Measurements from ENCODE around the gene IAH1. TPM values are rescaled to one million over a fixed set of nuclear protein-coding genes. Genes with fewer than 3 reads are reported as not detected.

IAH1 gene
- total RNA-seq, 2 donors from 2014 or later: 48.1 to 61.3 TPM

DNA sequence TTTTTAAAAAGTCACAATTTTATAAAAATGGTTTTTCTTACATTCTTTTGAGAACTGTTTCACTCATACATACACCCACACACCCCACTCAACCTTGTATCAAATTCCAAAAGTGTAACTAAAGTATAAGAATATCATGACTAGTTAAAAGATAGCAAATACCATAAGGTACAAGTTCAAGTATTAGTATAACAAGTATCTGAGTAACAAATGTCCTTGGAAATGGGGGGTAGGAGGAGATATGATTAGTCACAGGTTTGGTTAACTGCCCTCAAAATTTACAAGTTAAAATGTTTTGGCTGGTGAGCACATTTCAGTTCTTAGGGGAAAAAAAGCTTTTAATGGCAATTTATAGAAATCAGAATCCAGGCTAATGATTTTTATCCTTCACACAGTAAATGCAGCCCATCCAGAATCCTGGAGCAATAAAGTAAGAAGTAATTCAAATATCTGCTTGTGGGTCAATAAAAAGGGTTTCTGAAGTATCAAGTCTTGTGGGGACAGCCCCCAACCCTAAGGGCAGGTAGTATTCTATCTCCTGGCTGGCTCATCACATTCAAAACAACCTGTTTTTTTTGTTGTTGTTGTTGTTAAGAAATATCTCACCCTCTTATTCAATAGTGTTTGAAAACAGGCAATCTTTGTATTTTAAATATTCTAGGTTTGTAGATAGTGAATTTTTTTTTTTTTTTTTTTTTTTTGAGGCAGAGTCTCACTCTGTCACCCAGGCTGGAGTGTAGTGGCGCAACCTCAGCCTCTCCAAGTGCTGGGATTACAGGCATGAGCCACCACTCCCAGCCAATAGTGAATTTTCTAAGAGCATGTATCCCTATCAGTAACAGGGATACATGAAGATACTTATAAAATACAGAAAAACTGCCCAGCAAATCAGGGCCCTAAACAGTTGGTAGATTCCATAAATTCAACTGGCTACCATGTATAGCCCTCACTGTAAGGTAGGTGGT is 14.5 kb downstream of the IAH1 start:
- no peaks in the 10 kb centered on the region for H3K9me3 ChIP-seq
- intact Hi-C loops (cut with DNase I): no loop called here
- no peaks in the 10 kb centered on the region for H3K4me1 ChIP-seq (replicated peaks)
- peaks cover 8 to 12% of the 10 kb centered on the region in 2 donors for H3K36me3 ChIP-seq
- H3K4me3 ChIP-seq: no peak overlapping the region
- H3K27ac ChIP-seq: no peak overlapping the region
- no peaks in the 10 kb centered on the region for H3K27me3 ChIP-seq (replicated peaks; ENCODE audit: insufficient read depth)
- TF ChIP-seq POLR2AphosphoS5 (IDR thresholded peaks at IDR 0.05) (no peak), POLR2A (IDR thresholded peaks at IDR 0.05) (no peak)
- TF ChIP-seq, protein P1, sequence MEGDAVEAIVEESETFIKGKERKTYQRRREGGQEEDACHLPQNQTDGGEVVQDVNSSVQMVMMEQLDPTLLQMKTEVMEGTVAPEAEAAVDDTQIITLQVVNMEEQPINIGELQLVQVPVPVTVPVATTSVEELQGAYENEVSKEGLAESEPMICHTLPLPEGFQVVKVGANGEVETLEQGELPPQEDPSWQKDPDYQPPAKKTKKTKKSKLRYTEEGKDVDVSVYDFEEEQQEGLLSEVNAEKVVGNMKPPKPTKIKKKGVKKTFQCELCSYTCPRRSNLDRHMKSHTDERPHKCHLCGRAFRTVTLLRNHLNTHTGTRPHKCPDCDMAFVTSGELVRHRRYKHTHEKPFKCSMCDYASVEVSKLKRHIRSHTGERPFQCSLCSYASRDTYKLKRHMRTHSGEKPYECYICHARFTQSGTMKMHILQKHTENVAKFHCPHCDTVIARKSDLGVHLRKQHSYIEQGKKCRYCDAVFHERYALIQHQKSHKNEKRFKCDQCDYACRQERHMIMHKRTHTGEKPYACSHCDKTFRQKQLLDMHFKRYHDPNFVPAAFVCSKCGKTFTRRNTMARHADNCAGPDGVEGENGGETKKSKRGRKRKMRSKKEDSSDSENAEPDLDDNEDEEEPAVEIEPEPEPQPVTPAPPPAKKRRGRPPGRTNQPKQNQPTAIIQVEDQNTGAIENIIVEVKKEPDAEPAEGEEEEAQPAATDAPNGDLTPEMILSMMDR (IDR thresholded peaks at IDR 0.05): no peak
- WGBS: 100% methylated on average over 1 of the region's 1 CpG
- DNase-seq (ENCODE audit: low spot score): no peak

DNA sequence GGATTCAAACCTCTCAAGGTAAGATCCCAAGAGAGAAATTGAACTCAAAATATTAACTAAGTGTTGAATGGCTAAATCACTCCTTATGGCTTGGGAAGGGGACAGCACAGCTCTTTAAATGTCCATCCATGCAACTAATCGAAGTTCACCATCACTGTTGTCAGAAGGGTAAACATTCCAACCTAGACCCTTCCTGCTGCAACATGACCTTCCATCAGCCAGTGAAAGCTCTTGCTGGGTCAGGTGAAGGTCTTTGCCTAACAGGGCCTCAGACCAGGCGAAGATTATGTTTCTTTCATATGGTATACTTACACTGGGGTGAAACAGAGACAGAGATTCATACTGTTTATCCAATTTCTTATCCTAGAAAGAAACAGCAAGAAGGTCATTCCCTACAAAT is 16.4 kb downstream of the IAH1 start:
- WGBS: 78% methylated on average over 2 of the region's 2 CpGs
- H3K27ac ChIP-seq: no peak overlapping the region
- H3K36me3 ChIP-seq: peaks cover 8 to 17% of the 10 kb centered on the region in 2 donors
- H3K9me3 ChIP-seq: no peaks in the 10 kb centered on the region
- H3K27me3 ChIP-seq (replicated peaks; ENCODE audit: insufficient read depth): no peaks in the 10 kb centered on the region
- no peak overlapping the region for H3K4me3 ChIP-seq
- TF ChIP-seq POLR2A (IDR thresholded peaks at IDR 0.05): no peak
- no peak for TF ChIP-seq POLR2AphosphoS5 (IDR thresholded peaks at IDR 0.05)
- H3K4me1 ChIP-seq (replicated peaks): no peaks in the 10 kb centered on the region
- intact Hi-C loops (cut with DNase I): no loop called here
- DNase-seq (ENCODE audit: low spot score): no peak

GRCh38 chr2:9492927-9493326 is 18.6 kb downstream of the IAH1 start:
- Histone ChIP-seq H3K36me3 (peaks cover 8 to 17% of the 10 kb centered on the region in 2 donors), H3K9me3 (no peaks in the 10 kb centered on the region), H3K4me3 (no peak overlapping the region), H3K27ac (no peak overlapping the region), H3K27me3 (replicated peaks; ENCODE audit: insufficient read depth) (no peaks in the 10 kb centered on the region), H3K4me1 (replicated peaks) (no peaks in the 10 kb centered on the region)
- intact Hi-C loops (cut with DNase I): no loop called here
- 60% methylated on average over 2 of the region's 2 CpGs for WGBS
- TF ChIP-seq POLR2AphosphoS5 (IDR thresholded peaks at IDR 0.05): no peak
- TF ChIP-seq POLR2A (IDR thresholded peaks at IDR 0.05): no peak
- TF ChIP-seq, protein P1 (IDR thresholded peaks at IDR 0.05): no peak
- DNase-seq (ENCODE audit: low spot score): no peak

GRCh38 chr2:9493478-9493877 is 19.1 kb downstream of the IAH1 start:
- intact Hi-C loops (cut with DNase I): no loop called here
- no peak for DNase-seq (ENCODE audit: low spot score)
- no peaks in the 10 kb centered on the region for H3K9me3 ChIP-seq
- no peak overlapping the region for H3K27ac ChIP-seq
- TF ChIP-seq POLR2A (IDR thresholded peaks at IDR 0.05) (no peak), POLR2AphosphoS5 (IDR thresholded peaks at IDR 0.05) (no peak)
- TF ChIP-seq, protein P1 (IDR thresholded peaks at IDR 0.05): no peak
- H3K36me3 ChIP-seq: peaks cover 8 to 17% of the 10 kb centered on the region in 2 donors
- H3K27me3 ChIP-seq (replicated peaks; ENCODE audit: insufficient read depth): no peaks in the 10 kb centered on the region
- H3K4me3 ChIP-seq: no peak overlapping the region
- H3K4me1 ChIP-seq (replicated peaks): no peaks in the 10 kb centered on the region
- 90% methylated on average over 3 of the region's 3 CpGs for WGBS

GRCh38 chr2:9494081-9494480 is 19.7 kb downstream of the IAH1 start:
- no peak for DNase-seq (ENCODE audit: low spot score)
- H3K36me3 ChIP-seq: peaks cover 8 to 17% of the 10 kb centered on the region in 2 donors
- H3K27ac ChIP-seq: no peak overlapping the region
- H3K27me3 ChIP-seq (replicated peaks; ENCODE audit: insufficient read depth): no peaks in the 10 kb centered on the region
- WGBS: 74% methylated on average over 1 of the region's 1 CpG
- no peaks in the 10 kb centered on the region for H3K4me1 ChIP-seq (replicated peaks)
- TF ChIP-seq, protein P1 (IDR thresholded peaks at IDR 0.05): no peak
- TF ChIP-seq POLR2AphosphoS5 (IDR thresholded peaks at IDR 0.05) (no peak), POLR2A (IDR thresholded peaks at IDR 0.05) (no peak)
- no peaks in the 10 kb centered on the region for H3K9me3 ChIP-seq
- intact Hi-C loops (cut with DNase I): no loop called here
- no peak overlapping the region for H3K4me3 ChIP-seq

All from prostate gland (tissue), 2 donors.